OCI-M2 (cell line): ENCODE results near the gene KAT6B.
"Not testable (repeated sequence)": the region's sequence is repeated elsewhere in the genome, so short reads cannot be mapped to it uniquely, and the experiment has no call there.

Source experiments
- DNase-seq: peaks from one replicate; lab custom pipeline; 2025; ENCODE audit not compliant: unreplicated experiment; lab: John Stamatoyannopoulos, UW

The KAT6B gene

GRCh38 chr10:74826142-74827044, at the start of gene KAT6B:
Gene KAT6B (plus strand): TSS chr10:74826600. CDS start chr10:74842858, 16,258 bp downstream.
- DNase-seq, result peak; percentile 99

GRCh38 chr10:74778436-74779094, 47.8 kb upstream of the KAT6B start:
- no peak for DNase-seq

- not testable (repeated sequence) for DNase-seq
These were observed 44.5 kb upstream of the KAT6B start for GRCh38 chr10:74781870-74782269.

GRCh38 chr10:74784462-74784861, 41.9 kb upstream of the KAT6B start:
- no peak for DNase-seq

- DNase-seq, result no peak
These were observed 40.3 kb upstream of the KAT6B start for GRCh38 chr10:74786126-74786525.

- DNase-seq, result no peak
These were observed 38.9 kb upstream of the KAT6B start for GRCh38 chr10:74787457-74787856.

- not testable (repeated sequence) for DNase-seq
These were observed 34.4 kb upstream of the KAT6B start for GRCh38 chr10:74791979-74792378.

- no peak for DNase-seq
These were observed 33.7 kb upstream of the KAT6B start for GRCh38 chr10:74792726-74793125.

- DNase-seq, result not testable (repeated sequence)
These were observed 33.2 kb upstream of the KAT6B start for GRCh38 chr10:74793240-74793639.

- DNase-seq, result no peak
These were observed 31.9 kb upstream of the KAT6B start for GRCh38 chr10:74794531-74794930.

GRCh38 chr10:74797550-74797949, 28.9 kb upstream of the KAT6B start:
- DNase-seq, result no peak

GRCh38 chr10:74799721-74800221, 26.6 kb upstream of the KAT6B start:
- DNase-seq, result no peak

GRCh38 chr10:74801447-74801846, 25.0 kb upstream of the KAT6B start:
- DNase-seq, result no peak

GRCh38 chr10:74808501-74808900, 17.9 kb upstream of the KAT6B start:
- no peak for DNase-seq

GRCh38 chr10:74810087-74810486, 16.3 kb upstream of the KAT6B start:
- DNase-seq, result no peak

GRCh38 chr10:74813381-74814259, 12.8 kb upstream of the KAT6B start:
- no peak for DNase-seq

GRCh38 chr10:74814797-74815196, 11.6 kb upstream of the KAT6B start:
- no peak for DNase-seq

GRCh38 chr10:74816824-74817498, 9.4 kb upstream of the KAT6B start:
- no peak for DNase-seq

GRCh38 chr10:74821501-74821900, 4.9 kb upstream of the KAT6B start:
- no peak for DNase-seq

- no peak for DNase-seq
These were observed 4.3 kb upstream of the KAT6B start for GRCh38 chr10:74822101-74822500.
